Activated T-helper 1 cell treated with Interleukin-2 at 50 U/mL for 16 hours (primary cell): ENCODE data around the gene GLRX3.

Experiments used
- DNase-seq: peaks from one replicate; pipeline ENCODE4 v3.0.0-alpha.2; 2020; ENCODE audit warnings: low read depth

GLRX3 gene

DNA sequence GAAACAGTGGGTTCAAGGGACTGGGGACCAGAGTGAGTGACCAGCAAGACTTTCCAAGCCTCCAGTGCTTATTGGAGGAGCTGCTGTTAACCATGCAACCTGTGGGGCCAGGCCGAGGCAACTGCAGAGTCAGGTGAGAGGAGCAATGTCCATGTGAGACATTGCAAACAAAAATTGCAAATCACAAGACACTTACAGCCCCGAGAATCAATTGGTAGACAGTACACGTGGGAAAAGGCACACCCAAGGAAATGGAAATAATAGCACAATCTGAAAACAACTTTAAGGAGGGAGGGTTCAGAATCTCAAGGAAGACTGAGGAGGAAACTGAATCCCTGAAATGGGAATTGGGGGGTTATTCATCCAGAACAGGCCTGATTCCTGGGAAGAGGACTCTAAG is 72.6 kb downstream of the GLRX3 start:
- DNase-seq = no peak

GRCh38 chr10:130212746-130213145 is 76.6 kb downstream of the GLRX3 start:
- DNase-seq = no peak

DNA sequence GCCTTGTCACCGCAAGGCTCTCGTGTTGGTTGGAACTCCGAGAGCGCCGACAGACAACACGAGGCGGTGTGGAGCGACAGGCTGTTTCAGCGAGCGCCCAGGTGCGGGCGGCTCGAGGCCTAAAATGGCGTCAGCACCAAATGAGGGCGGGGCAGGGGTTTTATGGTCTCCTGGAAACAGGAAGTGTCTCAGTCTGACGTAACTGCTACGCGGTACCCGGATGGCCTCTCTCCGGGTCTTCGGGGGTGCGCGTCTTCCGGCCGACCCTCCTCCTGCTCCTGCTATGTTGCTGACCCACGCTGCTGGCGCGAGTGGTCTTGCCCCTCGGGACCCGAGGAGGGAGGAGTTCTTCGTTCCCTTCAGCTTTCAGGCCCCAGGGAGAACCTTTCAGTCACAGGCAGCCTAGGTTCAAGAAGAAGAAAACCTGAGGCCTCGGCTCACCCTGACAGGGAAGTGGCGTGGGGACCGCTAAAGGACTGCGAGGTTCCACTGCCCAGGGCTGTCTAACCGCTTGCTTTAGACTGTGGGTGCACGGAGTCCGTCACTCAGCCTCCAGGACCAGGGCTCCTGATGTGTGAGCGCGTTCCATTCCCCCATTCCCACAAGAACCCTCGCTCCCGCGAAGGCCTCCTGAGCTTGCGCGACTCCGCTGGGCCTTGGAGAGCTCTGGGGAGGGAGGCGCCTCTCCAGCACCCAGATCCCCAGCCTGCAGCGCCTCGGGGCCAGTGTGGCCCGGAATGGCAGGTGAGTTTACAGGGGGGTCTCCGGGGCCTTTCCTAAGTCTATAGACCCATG is 77.3 kb downstream of the GLRX3 start:
- no peak for DNase-seq

GRCh38 chr10:130214431-130214830 is 78.2 kb downstream of the GLRX3 start:
- no peak for DNase-seq

- no peak for DNase-seq
Observed at GRCh38 chr10:130215151-130215930, 79.2 kb downstream of the GLRX3 start.

GRCh38 chr10:130215931-130216231 is 79.7 kb downstream of the GLRX3 start:
- no peak for DNase-seq

DNA sequence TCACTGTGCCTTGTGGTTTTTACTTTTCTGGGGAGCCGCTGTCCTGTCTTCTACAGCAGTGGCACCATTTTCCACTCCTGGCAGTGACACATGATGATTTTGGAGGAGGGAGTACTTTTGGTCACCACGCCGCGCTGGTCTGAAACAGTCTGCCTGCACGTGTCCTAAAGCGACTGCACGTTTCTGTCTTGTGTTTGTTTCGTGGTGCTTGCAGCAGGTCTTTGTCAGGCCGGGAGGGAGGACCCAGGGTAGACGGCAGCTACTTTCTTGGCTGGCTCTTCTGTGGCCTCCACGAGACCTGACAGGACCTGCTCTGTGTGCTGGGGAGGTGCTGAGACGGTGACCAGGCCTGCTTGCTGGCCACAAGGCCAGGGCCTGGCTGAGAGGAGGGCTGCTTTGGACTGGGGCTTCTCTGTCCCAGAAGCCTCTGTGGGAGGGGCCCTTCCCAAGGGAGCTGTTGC is 82.0 kb downstream of the GLRX3 start:
- DNase-seq = no peak

DNA sequence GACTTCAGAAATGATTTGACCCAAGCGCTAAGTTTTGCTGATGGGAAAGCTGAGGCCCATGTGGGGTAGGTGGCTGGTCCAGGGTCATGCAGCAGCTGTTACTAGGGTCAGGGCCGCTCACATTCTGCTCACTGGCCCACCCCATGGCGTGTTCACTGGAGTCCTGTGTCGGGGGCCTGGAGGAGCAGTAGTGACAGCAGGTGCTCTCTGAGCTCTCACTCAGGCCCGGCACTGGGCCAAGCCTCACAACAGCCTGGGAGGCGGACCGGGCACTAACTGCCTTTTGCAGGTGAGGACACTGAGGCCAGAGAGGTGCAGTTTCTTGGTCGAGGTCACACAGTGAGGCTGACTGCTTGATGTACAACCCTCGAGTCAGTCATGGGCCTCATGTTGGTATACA is 82.7 kb downstream of the GLRX3 start:
- no peak for DNase-seq

- no peak for DNase-seq
Observed at GRCh38 chr10:130220251-130221185, 84.3 kb downstream of the GLRX3 start.

- DNase-seq = no peak
Observed at GRCh38 chr10:130221456-130222375, 85.5 kb downstream of the GLRX3 start.

- no peak for DNase-seq
Observed at GRCh38 chr10:130222381-130222780, 86.2 kb downstream of the GLRX3 start.

GRCh38 chr10:130224228-130224627 is 88.0 kb downstream of the GLRX3 start:
- no peak for DNase-seq

DNA sequence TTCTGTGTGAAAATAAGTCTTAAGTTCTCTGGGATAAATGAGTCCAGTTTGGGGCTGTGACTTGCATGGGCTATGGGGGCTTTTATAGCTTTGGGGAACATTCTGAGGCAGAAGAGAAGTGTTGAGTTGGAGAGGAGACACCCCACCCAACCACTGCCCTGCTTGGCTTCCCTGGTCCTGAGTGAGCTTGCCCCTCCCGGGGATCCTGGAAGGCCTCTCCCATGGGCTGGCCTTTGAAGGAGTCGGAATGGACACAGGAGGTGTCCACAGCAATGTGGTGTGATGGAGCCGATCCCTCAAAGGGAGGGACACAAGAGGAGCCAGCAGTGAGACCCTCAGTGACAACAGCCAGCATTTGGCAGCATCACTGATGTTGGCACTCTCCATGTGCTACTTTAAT is 89.8 kb downstream of the GLRX3 start:
- no peak for DNase-seq

DNA sequence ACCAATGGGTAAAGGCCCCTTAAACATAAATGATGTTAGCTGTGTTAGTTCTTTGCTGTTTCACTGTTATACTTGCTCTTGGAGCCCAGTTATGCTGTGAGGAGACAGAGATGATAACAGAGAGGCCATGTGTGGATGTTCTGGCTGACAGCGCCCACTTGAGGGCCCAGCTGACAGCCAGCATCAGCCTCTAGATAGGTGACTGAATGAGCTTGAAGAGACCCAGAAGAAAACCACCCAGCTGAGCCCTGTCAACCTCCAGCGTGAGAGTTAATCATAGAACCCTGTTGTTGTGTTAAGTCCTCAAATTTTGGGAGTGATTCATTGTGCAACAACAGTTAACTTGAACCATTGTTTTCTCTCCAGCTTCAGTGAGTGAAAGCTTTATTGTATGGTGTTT is 91.7 kb downstream of the GLRX3 start:
- DNase-seq = no peak
